ENCODE results near the gene PSMD2. TPM values are rescaled to one million over a fixed set of nuclear protein-coding genes. Genes with fewer than 3 reads are reported as not detected.

PSMD2 gene
- total RNA-seq, 1 donor from 2014 or later, result 269 TPM

GRCh38 chr3:184347321-184348056 is 48.4 kb downstream of the PSMD2 start:
- Mint-ChIP-seq H3K9me3 (ENCODE audit: low read depth) (no peaks in the 10 kb centered on the region), H3K4me1 (ENCODE audit: low read depth) (peaks cover 25% of the 10 kb centered on the region), H3K36me3 (ENCODE audit: insufficient read depth) (peaks cover 21% of the 10 kb centered on the region), H3K4me3 (ENCODE audit: low read depth) (no peak overlapping the region), H3K27me3 (peaks cover 25% of the 10 kb centered on the region), H3K27ac (no peak overlapping the region)
- no peak for DNase-seq (ENCODE audit: low spot score, unreplicated experiment)
- TF ChIP-seq CTCF (IDR thresholded peaks at IDR 0.05; ENCODE audit: unreplicated experiment), result no peak

GRCh38 chr3:184348057-184348382 is 49.0 kb downstream of the PSMD2 start:
- DNase-seq (ENCODE audit: low spot score, unreplicated experiment), result no peak
- Mint-ChIP-seq H3K4me1 (ENCODE audit: low read depth) (peaks cover 25% of the 10 kb centered on the region), H3K9me3 (ENCODE audit: low read depth) (no peaks in the 10 kb centered on the region), H3K27ac (no peak overlapping the region), H3K36me3 (ENCODE audit: insufficient read depth) (peaks cover 18% of the 10 kb centered on the region), H3K27me3 (peaks cover 26% of the 10 kb centered on the region), H3K4me3 (ENCODE audit: low read depth) (no peak overlapping the region)
- TF ChIP-seq CTCF (IDR thresholded peaks at IDR 0.05; ENCODE audit: unreplicated experiment), result no peak

- no peaks in the 10 kb centered on the region for H3K9me3 Mint-ChIP-seq (ENCODE audit: low read depth)
- peaks cover 18% of the 10 kb centered on the region for H3K36me3 Mint-ChIP-seq (ENCODE audit: insufficient read depth)
- no peak overlapping the region for H3K4me3 Mint-ChIP-seq (ENCODE audit: low read depth)
- H3K27ac Mint-ChIP-seq, result peak overlapping the region; percentile 70
- peaks cover 25% of the 10 kb centered on the region for H3K4me1 Mint-ChIP-seq (ENCODE audit: low read depth)
- no peak for TF ChIP-seq CTCF (IDR thresholded peaks at IDR 0.05; ENCODE audit: unreplicated experiment)
- DNase-seq (ENCODE audit: low spot score, unreplicated experiment), result no peak
- peaks cover 26% of the 10 kb centered on the region for H3K27me3 Mint-ChIP-seq
Measured at GRCh38 chr3:184349563-184350470, 50.8 kb downstream of the PSMD2 start.

GRCh38 chr3:184350618-184351017 is 51.6 kb downstream of the PSMD2 start:
- no peak overlapping the region for H3K4me3 Mint-ChIP-seq (ENCODE audit: low read depth)
- no peak for TF ChIP-seq CTCF (IDR thresholded peaks at IDR 0.05; ENCODE audit: unreplicated experiment)
- peaks cover 23% of the 10 kb centered on the region for H3K4me1 Mint-ChIP-seq (ENCODE audit: low read depth)
- H3K27me3 Mint-ChIP-seq, result peaks cover 26% of the 10 kb centered on the region
- no peaks in the 10 kb centered on the region for H3K9me3 Mint-ChIP-seq (ENCODE audit: low read depth)
- H3K27ac Mint-ChIP-seq, result no peak overlapping the region
- H3K36me3 Mint-ChIP-seq (ENCODE audit: insufficient read depth), result peaks cover 20% of the 10 kb centered on the region
- DNase-seq (ENCODE audit: low spot score, unreplicated experiment), result no peak

GRCh38 chr3:184351511-184352148 is 52.6 kb downstream of the PSMD2 start:
- H3K36me3 Mint-ChIP-seq (ENCODE audit: insufficient read depth), result peaks cover 18% of the 10 kb centered on the region
- no peak overlapping the region for H3K4me3 Mint-ChIP-seq (ENCODE audit: low read depth)
- H3K27me3 Mint-ChIP-seq, result peaks cover 26% of the 10 kb centered on the region
- no peak overlapping the region for H3K27ac Mint-ChIP-seq
- H3K9me3 Mint-ChIP-seq (ENCODE audit: low read depth), result no peaks in the 10 kb centered on the region
- TF ChIP-seq CTCF (IDR thresholded peaks at IDR 0.05; ENCODE audit: unreplicated experiment), result no peak
- peaks cover 22% of the 10 kb centered on the region for H3K4me1 Mint-ChIP-seq (ENCODE audit: low read depth)
- no peak for DNase-seq (ENCODE audit: low spot score, unreplicated experiment)
